ENCODE data around the gene METTL26. TPM values are rescaled to one million over a fixed set of nuclear protein-coding genes. Genes with fewer than 3 reads are reported as not detected.
"Not testable (repeated sequence)": the region's sequence is repeated elsewhere in the genome, so short reads cannot be mapped to it uniquely, and the experiment has no call there.

Gene METTL26
- total RNA-seq, 4 donors from 2014 or later: 72.2 to 138 (median 84.7) TPM

GRCh38 chr16:606656-607307, 29.3 kb downstream of the METTL26 start:
- Histone ChIP-seq H3K4me1 (peaks cover 24% of the 10 kb centered on the region), H3K9me3 (no peaks in the 10 kb centered on the region), H3K36me3 (peaks cover 6% of the 10 kb centered on the region), H3K27me3 (no peaks in the 10 kb centered on the region), H3K27ac (no peak overlapping the region), H3K4me3 (no peak overlapping the region)
- no peak for DNase-seq (ENCODE audit: low spot score in 2 of 2)
- 97% methylated on average over 8 of the region's 22 CpGs for WGBS
- TF ChIP-seq EP300 (IDR thresholded peaks at IDR 0.05) (no peak), CTCF (IDR thresholded peaks at IDR 0.05) (no peak), POLR2AphosphoS5 (IDR thresholded peaks at IDR 0.05) (no peak), POLR2A (IDR thresholded peaks at IDR 0.05) (no peak)

GRCh38 chr16:603933-604332, 32.2 kb downstream of the METTL26 start:
- no peak for DNase-seq (ENCODE audit: low spot score in 2 of 2)
- TF ChIP-seq POLR2AphosphoS5 (IDR thresholded peaks at IDR 0.05): no peak
- TF ChIP-seq EP300 (IDR thresholded peaks at IDR 0.05): no peak
- no peak for TF ChIP-seq POLR2A (IDR thresholded peaks at IDR 0.05)
- no peak for TF ChIP-seq CTCF (IDR thresholded peaks at IDR 0.05)
- H3K4me3 ChIP-seq: no peak overlapping the region
- no peaks in the 10 kb centered on the region for H3K9me3 ChIP-seq
- H3K27me3 ChIP-seq: no peaks in the 10 kb centered on the region
- no peak overlapping the region for H3K27ac ChIP-seq
- peaks cover 10% of the 10 kb centered on the region for H3K36me3 ChIP-seq
- WGBS: 78% methylated on average over 5 of the region's 5 CpGs
- peaks cover 8% of the 10 kb centered on the region for H3K4me1 ChIP-seq

- Histone ChIP-seq H3K9me3 (no peaks in the 10 kb centered on the region), H3K27ac (no peak overlapping the region), H3K27me3 (no peaks in the 10 kb centered on the region), H3K4me1 (peaks cover 12% of the 10 kb centered on the region), H3K36me3 (peaks cover 13% of the 10 kb centered on the region), H3K4me3 (no peak overlapping the region)
- TF ChIP-seq POLR2A (IDR thresholded peaks at IDR 0.05) (no peak), CTCF (IDR thresholded peaks at IDR 0.05) (no peak), EP300 (IDR thresholded peaks at IDR 0.05) (no peak), POLR2AphosphoS5 (IDR thresholded peaks at IDR 0.05) (no peak)
- WGBS: 66% methylated on average over 7 of the region's 7 CpGs
- DNase-seq (ENCODE audit: low spot score in 2 of 2): no peak
Observed at GRCh38 chr16:600781-601180, 35.3 kb downstream of the METTL26 start.

GRCh38 chr16:598823-599739, 37.0 kb downstream of the METTL26 start:
- H3K27ac ChIP-seq: no peak overlapping the region
- peaks cover 7% of the 10 kb centered on the region for H3K36me3 ChIP-seq
- DNase-seq (ENCODE audit: low spot score in 2 of 2): peak in 1 of 2 donors; percentile 78
- 93% methylated on average over 24 of the region's 43 CpGs for WGBS
- H3K4me1 ChIP-seq: peaks cover 29% of the 10 kb centered on the region
- no peak overlapping the region for H3K4me3 ChIP-seq
- TF ChIP-seq POLR2A (IDR thresholded peaks at IDR 0.05) (no peak), EP300 (IDR thresholded peaks at IDR 0.05) (no peak), POLR2AphosphoS5 (IDR thresholded peaks at IDR 0.05) (no peak), CTCF (IDR thresholded peaks at IDR 0.05) (no peak)
- no peaks in the 10 kb centered on the region for H3K9me3 ChIP-seq
- no peaks in the 10 kb centered on the region for H3K27me3 ChIP-seq

- H3K4me1 ChIP-seq: peaks cover 43% of the 10 kb centered on the region
- 97% methylated on average over 7 of the region's 7 CpGs for WGBS
- H3K27ac ChIP-seq; DNase-seq (ENCODE audit: low spot score in 2 of 2); H3K27me3 ChIP-seq; H3K4me3 ChIP-seq; H3K36me3 ChIP-seq; H3K9me3 ChIP-seq: not testable (repeated sequence)
Observed at GRCh38 chr16:597655-598054, 38.5 kb downstream of the METTL26 start.
